HepG2 (cell line): ENCODE measurements around the gene TTC19. TPM values are rescaled to one million over a fixed set of nuclear protein-coding genes. Genes with fewer than 3 reads are reported as not detected.

Experiments used
- ATAC-seq: fragments of 200-7000 bp; cut with Tn5 transposase; 3 replicates; pipeline ENCODE4 v1.9.1; 2020; ENCODE audit warnings: mild to moderate bottlenecking, moderate library complexity
- BruUV-seq: library from RNA; stranded (reverse); fragments of 400-500 nt; replicated peaks from 2 replicates; lab custom pipeline; 2021; lab: Mats Ljungman, UMichigan
- CTCF ChIA-PET: fragments of 300-600 bp; formaldehyde crosslinking; extraction: SDS; loops from one replicate; lab custom pipeline; 2021; ENCODE audit warnings: low total read pairs, inconsistent platforms, low intra/inter-chr PET ratio; lab: Yijun Ruan, JAX
- POLR2A ChIA-PET: fragments of 350-600 bp; sonication (Branson Sonifier 250); formaldehyde crosslinking; loops from one replicate; lab custom pipeline; 2020; ENCODE audit warnings: antibody characterized with exemption, inconsistent platforms; lab: Yijun Ruan, JAX
- DNase-seq: peaks from one replicate; pipeline ENCODE4 v3.0.0-alpha.2; 2015; ENCODE audit warnings: low spot score
- FAIRE-seq: peaks from 3 replicates; lab custom pipeline; 2011; peaks lifted over from hg19 to GRCh38; lab: Jason Lieb, UNC
- H2AFZ ChIP-seq: one replicate; pipeline ENCODE4 v1.6.1; 2011; ENCODE audit warnings: low read length, inconsistent platforms
- H3K27ac ChIP-seq: fragments of 300-600 bp; 3 replicates; pipeline ENCODE4 v1.8.0; 2011; ENCODE audit warnings: mixed run types, mild to moderate bottlenecking, mixed read lengths, low read length, inconsistent platforms; ENCODE audit not compliant: insufficient read depth; ENCODE audit errors: extremely low read length
- H3K27me3 ChIP-seq, 2 experiments: fragments of 200-600 bp in 1 of 2; 2 replicates in 1 of 2; 3 replicates in 1 of 2; pipeline versions ENCODE4 v1.6.0 to v1.8.0; 2011; ENCODE audit warnings: low read length in 2 of 2, mild to moderate bottlenecking in 2 of 2, moderate library complexity in 2 of 2, inconsistent platforms in 1 of 2; ENCODE audit not compliant: insufficient read depth in 2 of 2, control insufficient read depth in 1 of 2
- H3K36me3 ChIP-seq, 2 experiments: fragments of 200-600 bp in 1 of 2; replicated peaks in 1 of 2; 2 replicates in 1 of 2; 3 replicates in 1 of 2; pipeline versions ENCODE4 v1.5.1 to v1.8.0; 2011; ENCODE audit warnings: low read length in 2 of 2, inconsistent platforms in 1 of 2; ENCODE audit not compliant: insufficient read depth in 2 of 2, control insufficient read depth in 1 of 2
- H3K4me1 ChIP-seq: 2 replicates; pipeline ENCODE4 v1.5.1; 2012; ENCODE audit warnings: low read length, inconsistent platforms; ENCODE audit not compliant: insufficient read depth
- H3K4me2 ChIP-seq: 2 replicates; pipeline ENCODE4 v1.6.0; 2011; ENCODE audit warnings: low read depth, low read length, inconsistent platforms
- H3K4me3 ChIP-seq, 3 experiments: fragments of 200-600 bp in 1 of 3; sonication (generic), shearing (Covaris generic) in 1 of 3; replicated peaks in 1 of 3; 2 replicates each; pipeline ENCODE4 v1.5.1; 2011 to 2016; ENCODE audit warnings: low read length in 3 of 3, inconsistent platforms in 2 of 3, low read depth in 2 of 3, mild to moderate bottlenecking in 2 of 3, control low read depth in 1 of 3, mixed read lengths in 1 of 3; ENCODE audit not compliant: insufficient read depth in 1 of 3
- H3K79me2 ChIP-seq: one replicate; pipeline ENCODE4 v1.6.1; 2011; ENCODE audit warnings: low read length, inconsistent platforms; ENCODE audit not compliant: insufficient read depth
- H3K9ac ChIP-seq: 2 replicates; pipeline ENCODE4 v1.6.0; 2011; ENCODE audit warnings: mild to moderate bottlenecking, low read depth, low read length, inconsistent platforms; ENCODE audit not compliant: insufficient read depth
- H3K9me3 ChIP-seq: 2 replicates; pipeline ENCODE4 v1.5.1; 2012; ENCODE audit warnings: mild to moderate bottlenecking, low read length
- H4K20me1 ChIP-seq: 2 replicates; pipeline ENCODE4 v1.6.0; 2011; ENCODE audit warnings: inconsistent platforms, mild to moderate bottlenecking, low read length, moderate library complexity; ENCODE audit not compliant: insufficient read depth
- GPN1 ChIP-seq: sonication (generic); formaldehyde crosslinking; IDR thresholded peaks from 2 replicates; pipeline ENCODE4 v1.5.1; 2020; ENCODE audit warnings: missing genetic modification reagents, borderline replicate concordance
- GTF2F1 ChIP-seq: fragments of 150-350 bp; IDR thresholded peaks from 2 replicates; pipeline ENCODE4 v1.6.1; 2014; ENCODE audit warnings: low read length
- HOXA7 ChIP-seq: sonication (generic); formaldehyde crosslinking; IDR thresholded peaks from 2 replicates; pipeline ENCODE4 v1.8.1; 2022; ENCODE audit warnings: mild to moderate bottlenecking, missing genetic modification reagents, moderate library complexity
- RFX5 ChIP-seq: IDR thresholded peaks from 2 replicates; pipeline ENCODE4 v1.6.1; 2011; ENCODE audit warnings: low read depth, low read length, improper control_type of control experiment
- SMAD1 ChIP-seq: sonication (generic); formaldehyde crosslinking; IDR thresholded peaks from 2 replicates; pipeline ENCODE4 v1.4.0; 2020; ENCODE audit warnings: missing genetic modification reagents, low read depth, mild to moderate bottlenecking, borderline replicate concordance
- TGIF2 ChIP-seq: IDR thresholded peaks from 2 replicates; pipeline ENCODE4 v1.6.1; 2016; ENCODE audit warnings: control low read depth, missing compliant biosample characterization
- ZNF792 ChIP-seq: IDR thresholded peaks from 2 replicates; pipeline ENCODE4 v1.6.1; 2016
- WGBS: methylation state at CpG from one replicate; pipeline ENCODE4 v1.1.6; 2017; ENCODE audit warnings: low lambda C conversion rate; 5-methylcytosine and 5-hydroxymethylcytosine counted together
- in situ Hi-C: cut with HindIII; loops from 2 replicates; pipeline ENCODE4 v1.10.0; 2017; ENCODE audit warnings: low pct_unique_long_range_greater_than_20kb; ENCODE audit not compliant: extremely low pct_ligation_motif_present
- intact Hi-C: fragments of 100-400 bp; cut with micrococcal nuclease; formaldehyde crosslinking; loops from one replicate; pipeline ENCODE4 v1.10.0; 2022; ENCODE audit not compliant: unreplicated experiment
- polyA plus RNA-seq, 8 experiments: library from polyadenylated mRNA; depleted of rRNA in 3 of 8; stranded (reverse) in 7 of 8; unstranded in 1 of 8; fragments of >200 nt; fragmentation: Illumina TruSeq in 4 of 8; extraction: Trizol in 4 of 8; gene quantifications; 2 replicates each; pipeline versions ENCODE4 v1.2.1 to v1.2.3, GENCODE V29; 2011 to 2016; ENCODE audit warnings: low read depth in 4 of 8, missing spikeins in 1 of 8, mixed read lengths in 1 of 8; ENCODE audit not compliant: insufficient read depth in 1 of 8
- total RNA-seq, 5 experiments: library from RNA; depleted of rRNA; stranded (reverse); fragments of >200 nt; fragmentation: Illumina TruSeq; extraction: Trizol; gene quantifications; 2 replicates each; pipeline ENCODE4 v1.2.3, GENCODE V29; 2016; ENCODE audit warnings: low read depth in 1 of 5
- TF ChIP-seq, protein P1 (sequence below): IDR thresholded peaks from 2 replicates; pipeline ENCODE4 v1.6.1; 2016; ENCODE audit warnings: mild to moderate bottlenecking

The TTC19 gene
- total and polyA plus RNA-seq, 2 of the 13 experiments (the other 11 are each of a cell fraction or from before 2014, with no cell fraction given): 4.4 to 24.3 TPM

DNA sequence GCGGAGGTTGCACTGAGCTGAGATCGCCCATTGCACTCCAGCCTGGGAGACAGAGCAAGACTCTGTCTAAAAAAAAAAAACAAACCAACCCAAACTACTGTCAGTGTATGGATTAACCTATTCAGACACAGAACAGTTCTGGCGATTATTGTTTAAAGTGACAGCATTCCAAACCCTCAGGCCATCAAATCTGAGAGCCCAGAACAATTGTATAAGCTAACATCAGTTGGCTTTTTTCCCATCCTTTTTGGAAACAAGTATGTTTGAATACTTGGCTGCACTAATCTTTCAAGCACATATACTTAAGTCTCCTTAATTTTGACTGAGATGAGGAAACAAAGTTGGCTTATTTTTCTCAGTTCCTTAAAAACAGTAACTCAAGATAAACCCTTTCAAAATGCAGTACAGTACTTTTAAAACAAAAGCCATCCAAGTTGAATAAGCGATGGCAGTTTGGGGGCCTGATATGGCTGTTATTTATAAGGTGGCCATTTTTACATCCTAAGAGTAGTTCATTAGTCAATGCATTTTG is 1.5 kb upstream of the TTC19 start:
- H3K27me3 ChIP-seq: no peaks in the 10 kb centered on the region; a peak in 1 of 5 replicates
- in situ Hi-C loops: loop anchor here (5.0 kb wide), 2 partner anchors 51 to 171 kb away; partner anchors contain the start of gene ADORA2B
- intact Hi-C loops: loop anchor here (2.0 to 5.0 kb wide), 3 partner anchors 53 to 736 kb away; partner anchors contain the start of gene ADORA2B
- BruUV-seq: no TSS peak
- H3K4me3 ChIP-seq: peak overlapping the region in 1 of 3 experiments; percentile 90; a peak in 1 of 6 replicates
- TF ChIP-seq GTF2F1: no peak
- no peak for TF ChIP-seq GPN1 (CRISPR knock-in tag)
- no peak for TF ChIP-seq SMAD1 (CRISPR knock-in tag)
- no peak for TF ChIP-seq TGIF2
- TF ChIP-seq HOXA7 (CRISPR knock-in tag): no peak
- TF ChIP-seq RFX5: no peak
- TF ChIP-seq ZNF792 (CRISPR knock-in tag): no peak
- TF ChIP-seq, protein P1, sequence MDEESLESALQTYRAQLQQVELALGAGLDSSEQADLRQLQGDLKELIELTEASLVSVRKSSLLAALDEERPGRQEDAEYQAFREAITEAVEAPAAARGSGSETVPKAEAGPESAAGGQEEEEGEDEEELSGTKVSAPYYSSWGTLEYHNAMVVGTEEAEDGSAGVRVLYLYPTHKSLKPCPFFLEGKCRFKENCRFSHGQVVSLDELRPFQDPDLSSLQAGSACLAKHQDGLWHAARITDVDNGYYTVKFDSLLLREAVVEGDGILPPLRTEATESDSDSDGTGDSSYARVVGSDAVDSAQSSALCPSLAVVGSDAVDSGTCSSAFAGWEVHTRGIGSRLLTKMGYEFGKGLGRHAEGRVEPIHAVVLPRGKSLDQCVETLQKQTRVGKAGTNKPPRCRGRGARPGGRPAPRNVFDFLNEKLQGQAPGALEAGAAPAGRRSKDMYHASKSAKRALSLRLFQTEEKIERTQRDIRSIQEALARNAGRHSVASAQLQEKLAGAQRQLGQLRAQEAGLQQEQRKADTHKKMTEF: no peak
- H3K9me3 ChIP-seq: no peaks in the 10 kb centered on the region
- ChIA-PET POLR2A (interaction anchor here (2.4 kb wide), 1 partner anchor 32 kb away, joined by 15 read pairs; no protein-coding TSS in a partner anchor), CTCF (interaction anchor here (2.5 kb wide), 1 partner anchor 169 kb away, joined by 16 read pairs; no protein-coding TSS in a partner anchor)
- ATAC-seq: no peak
- no peaks in the 10 kb centered on the region for H4K20me1 ChIP-seq
- 94% methylated on average over 4 of the region's 4 CpGs for WGBS
- DNase-seq: no peak
- H3K4me2 ChIP-seq: peak overlapping the region; percentile 86
- H3K36me3 ChIP-seq: peaks cover 3 to 19% of the 10 kb centered on the region in 2 experiments
- H2AFZ ChIP-seq: no peak overlapping the region
- H3K9ac ChIP-seq: no peak overlapping the region; the same call in 1 of the 2 replicates
- H3K79me2 ChIP-seq: peaks cover 21% of the 10 kb centered on the region
- peaks cover 26% of the 10 kb centered on the region for H3K4me1 ChIP-seq
- FAIRE-seq: no peak
- H3K27ac ChIP-seq: no peak overlapping the region
